K562 (cell line): ENCODE results near the gene HOXB7. TPM values are rescaled to one million over a fixed set of nuclear protein-coding genes. Genes with fewer than 3 reads are reported as not detected.

ENCODE experiments used
- ATAC-seq: fragments of 200-7000 bp; cut with Tn5 transposase; 3 replicates; pipeline ENCODE4 v1.9.1; 2020; ENCODE audit warnings: moderate library complexity
- BruUV-seq: library from RNA; stranded (reverse); fragments of 400-500 nt; replicated peaks from 2 replicates; lab custom pipeline; 2021; lab: Mats Ljungman, UMichigan
- CTCF ChIA-PET: fragments of 300-600 bp; formaldehyde crosslinking; extraction: SDS; loops from one replicate; lab custom pipeline; 2021; ENCODE audit warnings: low intra/inter-chr PET ratio; lab: Yijun Ruan, JAX
- POLR2A ChIA-PET: fragments of 300-600, 350-650 bp; sonication (Branson Sonifier 250); formaldehyde crosslinking; extraction: SDS; loops from one replicate; lab custom pipeline; 2021; ENCODE audit warnings: antibody characterized with exemption, inconsistent platforms; lab: Yijun Ruan, JAX
- DNase-seq, 4 experiments: peaks; one replicate each; pipeline versions ENCODE4 v3.0.0 to v3.0.0-alpha.2; 2011 to 2018; ENCODE audit warnings: low spot score in 3 of 4, mixed read lengths in 3 of 4; ENCODE audit errors: extremely low read depth in 1 of 4
- FAIRE-seq: peaks from 2 replicates; lab custom pipeline; 2011; peaks lifted over from hg19 to GRCh38; lab: Jason Lieb, UNC
- H2AFZ ChIP-seq: 2 replicates; pipeline ENCODE4 v1.6.0; 2011; ENCODE audit warnings: low read depth, low read length, control low read depth, inconsistent platforms
- H3K27ac ChIP-seq: fragments of 200-600 bp; 3 replicates; pipeline ENCODE4 v1.8.0; 2011; ENCODE audit warnings: low read depth, mild to moderate bottlenecking, control low read depth, inconsistent platforms, low read length, moderate library complexity, mixed read lengths; ENCODE audit errors: extremely low read depth
- H3K27me3 ChIP-seq, 2 experiments: fragments of 300-600 bp in 1 of 2; 2 replicates in 1 of 2; 3 replicates in 1 of 2; pipeline versions ENCODE4 v1.6.0 to v1.8.0; 2011; ENCODE audit warnings: inconsistent platforms in 2 of 2, low read length in 2 of 2, mild to moderate bottlenecking in 1 of 2, mixed read lengths in 1 of 2, moderate library complexity in 1 of 2; ENCODE audit not compliant: control insufficient read depth in 2 of 2, insufficient read depth in 2 of 2
- H3K36me3 ChIP-seq: fragments of 300-600 bp; 3 replicates; pipeline ENCODE4 v1.8.0; 2011; ENCODE audit warnings: mild to moderate bottlenecking, low read length, inconsistent platforms; ENCODE audit not compliant: control insufficient read depth, insufficient read depth
- H3K4me1 ChIP-seq, 2 experiments: fragments of 200-600 bp in 1 of 2; replicated peaks in 1 of 2; 2 replicates in 1 of 2; 3 replicates in 1 of 2; pipeline versions ENCODE4 v1.5.1 to v1.8.0; 2011; ENCODE audit warnings: inconsistent platforms in 2 of 2, low read length in 2 of 2, mild to moderate bottlenecking in 1 of 2, mixed read lengths in 1 of 2, moderate library complexity in 1 of 2; ENCODE audit not compliant: control insufficient read depth in 2 of 2, insufficient read depth in 2 of 2
- H3K4me2 ChIP-seq: 2 replicates; pipeline ENCODE4 v1.6.1; 2011; ENCODE audit warnings: low read length, control low read depth, inconsistent platforms, mixed read lengths; ENCODE audit not compliant: insufficient read depth
- H3K4me3 ChIP-seq: fragments of 200-600 bp; sonication (generic), shearing (Covaris generic); 2 replicates; pipeline ENCODE4 v1.5.1; 2016; ENCODE audit warnings: control low read depth, inconsistent platforms
- H3K79me2 ChIP-seq: fragments of 200-600 bp; 3 replicates; pipeline ENCODE4 v1.8.0; 2011; ENCODE audit warnings: low read length, inconsistent platforms; ENCODE audit not compliant: control insufficient read depth, insufficient read depth
- H3K9ac ChIP-seq, 2 experiments: 2 replicates each; pipeline versions ENCODE4 v1.6.0 to v1.6.1; 2011; ENCODE audit warnings: low read depth in 2 of 2, low read length in 2 of 2, control low read depth in 1 of 2, inconsistent platforms in 1 of 2, mild to moderate bottlenecking in 1 of 2, mixed read lengths in 1 of 2; ENCODE audit not compliant: insufficient read depth in 1 of 2
- H3K9me1 ChIP-seq: one replicate; pipeline ENCODE4 v1.6.0; 2011; ENCODE audit warnings: inconsistent platforms, mild to moderate bottlenecking, low read length, moderate library complexity; ENCODE audit not compliant: control insufficient read depth, insufficient read depth
- H3K9me3 ChIP-seq: replicated peaks from 2 replicates; pipeline ENCODE4 v1.5.1; 2011; ENCODE audit warnings: low read depth, low read length, inconsistent platforms; ENCODE audit not compliant: control insufficient read depth, insufficient read depth
- H4K20me1 ChIP-seq: replicated peaks from 2 replicates; pipeline ENCODE4 v1.6.1; 2011; ENCODE audit warnings: low read length, inconsistent platforms, mixed read lengths; ENCODE audit not compliant: control insufficient read depth, insufficient read depth
- KAT7 ChIP-seq: sonication (generic); formaldehyde crosslinking; IDR thresholded peaks from 2 replicates; pipeline ENCODE4 v1.8.0; 2022; ENCODE audit warnings: missing genetic modification reagents, mild to moderate bottlenecking, borderline replicate concordance
- NONO ChIP-seq, 2 experiments: fragments of 200-400 bp in 1 of 2; fragments of 450-650 bp in 1 of 2; formaldehyde crosslinking in 1 of 2; IDR thresholded peaks; 2 replicates each; pipeline ENCODE4 v1.6.1; 2017; ENCODE audit warnings: low read depth in 2 of 2, mild to moderate bottlenecking in 2 of 2, moderate library complexity in 2 of 2, low read length in 1 of 2
- PHB2 ChIP-seq: fragments of 450-650 bp; IDR thresholded peaks from 2 replicates; pipeline ENCODE4 v1.6.1; 2017; ENCODE audit warnings: low read depth
- ZFX ChIP-seq: sonication (generic); formaldehyde crosslinking; IDR thresholded peaks from 2 replicates; pipeline ENCODE4 v1.8.0; 2022; ENCODE audit warnings: mild to moderate bottlenecking, missing genetic modification reagents, moderate library complexity
- WGBS: fragments of 100-300 bp; shearing (Covaris generic); methylation state at CpG from one replicate; pipeline ENCODE4 v1.1.6; 2016; ENCODE audit warnings: low coverage, mixed read lengths; ENCODE audit not compliant: insufficient coverage; ENCODE audit errors: missing lambda C conversion rate; 5-methylcytosine and 5-hydroxymethylcytosine counted together
- in situ Hi-C: fragments of 300-500 bp; cut with MboI; formaldehyde crosslinking; loops from 4 replicates; pipeline ENCODE4 v1.15.0; 2018; ENCODE audit warnings: inconsistent platforms, mixed read lengths
- intact Hi-C: fragments of 100-400 bp; cut with micrococcal nuclease; formaldehyde crosslinking; loops from 2 replicates; pipeline ENCODE4 v1.14.2; 2022
- polyA plus RNA-seq, 8 experiments: library from polyadenylated mRNA; depleted of rRNA in 4 of 8; stranded (reverse) in 5 of 8; unstranded in 3 of 8; fragments of >200 nt; fragmentation: Nextera tagmentation in 2 of 8; fragmentation: Illumina TruSeq in 1 of 8; extraction: Ambion mirVana in 2 of 8; extraction: Trizol in 1 of 8; gene quantifications; 2 replicates each; pipeline versions ENCODE4 v1.2.1 to v1.2.3, GENCODE V29; 2011 to 2014; ENCODE audit warnings: inconsistent platforms in 1 of 8, missing spikeins in 1 of 8
- total RNA-seq, 7 experiments: library from RNA; depleted of rRNA in 6 of 7; stranded (reverse); fragments of >200 nt in 6 of 7; fragmentation: Illumina TruSeq in 2 of 7; extraction: Trizol in 2 of 7; gene quantifications; 2 replicates each; pipeline versions ENCODE4 v1.2.1 to v1.2.3, GENCODE V29; 2011 to 2021; ENCODE audit warnings: low replicate concordance in 1 of 7
- TF ChIP-seq, protein P1 (sequence below): fragments of 250-450 bp; sonication (Bioruptor Pico); IDR thresholded peaks from 2 replicates; pipeline ENCODE4 v1.5.0; 2021

The HOXB7 gene
- total and polyA plus RNA-seq, 9 of the 15 experiments (the other 6 are each of a cell fraction or from before 2014, with no cell fraction given): 5.5 to 16.7 (median 8.3) TPM

DNA sequence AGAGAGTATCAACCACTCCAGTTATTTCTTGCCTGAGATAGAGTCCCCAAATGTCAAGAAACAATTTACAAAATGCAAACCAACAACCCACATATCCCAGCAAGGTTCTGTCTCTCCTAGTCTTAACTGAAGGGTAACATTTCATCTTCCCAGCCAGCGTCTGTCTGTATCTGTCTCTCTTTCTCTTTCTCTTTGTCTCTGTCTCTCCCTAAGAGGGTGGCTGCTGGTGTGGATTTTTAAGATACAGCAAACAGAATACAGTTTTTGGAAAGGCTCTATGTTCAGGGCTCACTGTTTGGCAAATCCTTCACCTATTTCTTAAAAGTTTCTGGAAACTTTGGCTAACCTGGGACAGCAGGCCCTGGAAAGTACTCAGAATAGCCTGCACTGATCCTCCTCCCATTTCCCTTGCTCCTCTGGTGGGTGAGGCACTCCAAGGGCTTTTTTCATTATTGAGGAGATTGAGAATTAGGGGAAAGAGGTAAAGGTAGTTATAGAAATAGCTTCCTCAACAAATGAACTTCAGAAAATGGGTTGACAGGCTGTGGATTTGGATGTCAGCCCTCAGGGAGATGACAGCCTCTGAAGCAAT lies 38.9 kb downstream of the HOXB7 start:
- 14% methylated on average over 1 of the region's 1 CpG for WGBS

More for the DNA sequence above, 38.9 kb downstream of the HOXB7 start:
- no peaks in the 10 kb centered on the region for H3K27me3 ChIP-seq
- no peak for TF ChIP-seq KAT7 (CRISPR knock-in tag)
- 0 out of 2 replicates have a peak, but pooled peaks have one; percentile 12 for TF ChIP-seq ZFX (CRISPR knock-in tag)
- no peak for TF ChIP-seq NONO (IDR thresholded peaks at IDR 0.05; ENCODE audit: low read depth in 2 of 2, low read length in 1 of 2)
- no peak for TF ChIP-seq PHB2
- TF ChIP-seq, protein P1, sequence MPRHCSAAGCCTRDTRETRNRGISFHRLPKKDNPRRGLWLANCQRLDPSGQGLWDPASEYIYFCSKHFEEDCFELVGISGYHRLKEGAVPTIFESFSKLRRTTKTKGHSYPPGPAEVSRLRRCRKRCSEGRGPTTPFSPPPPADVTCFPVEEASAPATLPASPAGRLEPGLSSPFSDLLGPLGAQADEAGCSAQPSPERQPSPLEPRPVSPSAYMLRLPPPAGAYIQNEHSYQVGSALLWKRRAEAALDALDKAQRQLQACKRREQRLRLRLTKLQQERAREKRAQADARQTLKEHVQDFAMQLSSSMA (CRISPR knock-in tag): no peak
- FAIRE-seq: peak; percentile 48
- no peak overlapping the region for H2AFZ ChIP-seq
- H3K36me3 ChIP-seq: peaks cover 89% of the 10 kb centered on the region
- peak overlapping the region; percentile 44; the same call in 2 of the 3 replicates for H3K27ac ChIP-seq
- peak overlapping the region; percentile 59 for H3K4me2 ChIP-seq
- DNase-seq: peak in 1 of 4 experiments; percentile 11
- peaks cover 100% of the 10 kb centered on the region for H3K79me2 ChIP-seq
- BruUV-seq: no TSS peak
- H3K4me3 ChIP-seq: peak overlapping the region; percentile 14; the same call in 1 of the 2 replicates
- in situ Hi-C loops: no loop called here
- POLR2A ChIA-PET: interaction anchor here (1.1 to 2.2 kb wide), 2 partner anchors 12 to 17 kb away, joined by 6 to 9 read pairs; no protein-coding TSS in a partner anchor
- peak; percentile 6; the same call in 2 of the 3 replicates for ATAC-seq
- H3K9me1 ChIP-seq: no peaks in the 10 kb centered on the region
- H3K4me1 ChIP-seq: peaks cover 49 to 69% of the 10 kb centered on the region in 2 experiments
- CTCF ChIA-PET: no interaction called here
- peak overlapping the region; percentile 24 to 81; a peak in 3 of 4 replicates for H3K9ac ChIP-seq
- no peaks in the 10 kb centered on the region for H3K9me3 ChIP-seq
- intact Hi-C loops: no loop called here
- H4K20me1 ChIP-seq: no peaks in the 10 kb centered on the region; the same call in 1 of the 2 replicates
